Lower leg skin (tissue), 3 donors: ENCODE measurements around the gene TANGO6.

Experiments used
- POLR2A ChIP-seq, 2 donors: fragments of 450-650 bp; IDR thresholded peaks; one replicate each; pipeline ENCODE4 v1.6.1; 2016 to 2017; ENCODE audit warnings: antibody characterized with exemption in 2 of 2, mild to moderate bottlenecking in 1 of 2, moderate library complexity in 1 of 2
- TF ChIP-seq, protein P1 (sequence below), 3 donors: fragments of 450-650 bp; IDR thresholded peaks; one replicate each; pipeline ENCODE4 v1.5.1; 2016; ENCODE audit warnings: antibody characterized with exemption in 3 of 3, mild to moderate bottlenecking in 3 of 3, moderate library complexity in 2 of 3

DNA sequence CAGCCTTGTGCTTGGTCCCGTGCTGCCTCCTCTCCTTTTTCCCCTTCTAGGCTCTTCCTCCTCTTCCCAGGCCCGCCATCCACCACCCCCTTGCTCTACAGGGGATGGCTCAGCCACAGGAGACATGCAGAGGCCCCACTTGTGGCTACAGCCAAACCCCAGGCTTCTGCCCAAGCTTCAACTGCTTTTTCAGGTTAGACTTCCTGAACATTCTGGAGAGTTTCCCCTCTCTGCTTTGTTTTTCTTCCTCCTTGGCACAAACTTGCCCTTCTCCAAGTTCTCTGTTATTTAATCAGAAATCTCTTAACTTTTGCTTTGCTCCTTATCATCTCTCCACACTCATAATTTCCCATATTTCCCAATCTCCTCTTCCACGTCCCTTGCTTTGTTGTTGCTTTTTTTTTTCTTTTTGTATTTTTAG is 243.8 kb downstream of the TANGO6 start:
- TF ChIP-seq, protein P1, sequence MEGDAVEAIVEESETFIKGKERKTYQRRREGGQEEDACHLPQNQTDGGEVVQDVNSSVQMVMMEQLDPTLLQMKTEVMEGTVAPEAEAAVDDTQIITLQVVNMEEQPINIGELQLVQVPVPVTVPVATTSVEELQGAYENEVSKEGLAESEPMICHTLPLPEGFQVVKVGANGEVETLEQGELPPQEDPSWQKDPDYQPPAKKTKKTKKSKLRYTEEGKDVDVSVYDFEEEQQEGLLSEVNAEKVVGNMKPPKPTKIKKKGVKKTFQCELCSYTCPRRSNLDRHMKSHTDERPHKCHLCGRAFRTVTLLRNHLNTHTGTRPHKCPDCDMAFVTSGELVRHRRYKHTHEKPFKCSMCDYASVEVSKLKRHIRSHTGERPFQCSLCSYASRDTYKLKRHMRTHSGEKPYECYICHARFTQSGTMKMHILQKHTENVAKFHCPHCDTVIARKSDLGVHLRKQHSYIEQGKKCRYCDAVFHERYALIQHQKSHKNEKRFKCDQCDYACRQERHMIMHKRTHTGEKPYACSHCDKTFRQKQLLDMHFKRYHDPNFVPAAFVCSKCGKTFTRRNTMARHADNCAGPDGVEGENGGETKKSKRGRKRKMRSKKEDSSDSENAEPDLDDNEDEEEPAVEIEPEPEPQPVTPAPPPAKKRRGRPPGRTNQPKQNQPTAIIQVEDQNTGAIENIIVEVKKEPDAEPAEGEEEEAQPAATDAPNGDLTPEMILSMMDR (IDR thresholded peaks at IDR 0.05) = no peak
- TF ChIP-seq POLR2A (IDR thresholded peaks at IDR 0.05) = no peak
